ENCODE measurements around the gene BTBD6. TPM values are rescaled to one million over a fixed set of nuclear protein-coding genes. Genes with fewer than 3 reads are reported as not detected.

BTBD6 gene
- polyA plus RNA-seq, 1 experiment = 27.3 TPM

DNA sequence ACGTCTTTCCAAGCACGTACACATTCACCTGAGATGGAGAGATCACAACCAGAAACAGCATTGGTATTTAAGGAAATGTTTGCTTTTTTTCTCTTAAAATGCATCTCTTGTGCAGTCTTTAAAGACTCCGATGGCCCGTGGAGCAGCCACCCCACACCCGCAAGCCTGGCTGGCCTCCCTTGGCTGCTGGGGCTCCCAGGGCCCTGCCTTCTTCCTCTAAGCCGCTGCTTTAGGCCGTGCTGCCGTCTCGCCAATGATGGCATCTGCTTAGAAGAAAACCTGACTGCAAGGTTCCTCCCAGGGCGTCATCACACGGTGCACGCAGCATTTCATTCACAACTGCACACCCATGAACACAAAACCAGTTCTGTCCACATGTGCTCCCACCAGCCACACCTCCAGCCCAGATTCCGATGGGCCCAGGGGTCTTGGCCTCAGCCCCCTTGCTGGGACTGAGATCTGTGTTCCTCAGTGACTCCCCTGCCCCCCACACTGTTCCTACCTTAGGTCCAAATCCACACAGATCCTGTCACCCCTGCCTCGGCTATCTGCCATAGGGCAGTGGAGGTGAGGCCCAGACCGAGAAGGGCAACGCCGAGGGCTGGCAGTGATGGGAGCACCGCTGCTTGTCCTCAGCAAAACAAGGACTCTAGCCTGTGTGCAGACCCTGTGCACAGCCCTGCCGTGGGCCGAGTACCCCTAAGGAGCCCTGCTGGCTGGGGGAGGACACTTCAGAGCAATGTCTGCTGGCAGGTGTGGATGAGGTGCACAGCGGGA lies 4.4 kb downstream of the BTBD6 start:
- CTCF ChIA-PET = interaction anchor here (1.2 kb wide), 1 partner anchor 50 kb away, joined by 3 read pairs; no protein-coding TSS in a partner anchor
- Histone ChIP-seq H3K9me3 (ENCODE audit: control insufficient read depth, insufficient read depth, low read length) (no peaks in the 10 kb centered on the region; the same call in 1 of the 2 replicates), H3K27ac (ENCODE audit: low read depth, low read length) (no peak overlapping the region), H3K27me3 (ENCODE audit: control insufficient read depth, insufficient read depth, low read length) (no peaks in the 10 kb centered on the region), H3K4me3 (ENCODE audit: low read depth, low read length) (no peak overlapping the region)
- POLR2A ChIA-PET = no interaction called here
- TF ChIP-seq, protein P1, sequence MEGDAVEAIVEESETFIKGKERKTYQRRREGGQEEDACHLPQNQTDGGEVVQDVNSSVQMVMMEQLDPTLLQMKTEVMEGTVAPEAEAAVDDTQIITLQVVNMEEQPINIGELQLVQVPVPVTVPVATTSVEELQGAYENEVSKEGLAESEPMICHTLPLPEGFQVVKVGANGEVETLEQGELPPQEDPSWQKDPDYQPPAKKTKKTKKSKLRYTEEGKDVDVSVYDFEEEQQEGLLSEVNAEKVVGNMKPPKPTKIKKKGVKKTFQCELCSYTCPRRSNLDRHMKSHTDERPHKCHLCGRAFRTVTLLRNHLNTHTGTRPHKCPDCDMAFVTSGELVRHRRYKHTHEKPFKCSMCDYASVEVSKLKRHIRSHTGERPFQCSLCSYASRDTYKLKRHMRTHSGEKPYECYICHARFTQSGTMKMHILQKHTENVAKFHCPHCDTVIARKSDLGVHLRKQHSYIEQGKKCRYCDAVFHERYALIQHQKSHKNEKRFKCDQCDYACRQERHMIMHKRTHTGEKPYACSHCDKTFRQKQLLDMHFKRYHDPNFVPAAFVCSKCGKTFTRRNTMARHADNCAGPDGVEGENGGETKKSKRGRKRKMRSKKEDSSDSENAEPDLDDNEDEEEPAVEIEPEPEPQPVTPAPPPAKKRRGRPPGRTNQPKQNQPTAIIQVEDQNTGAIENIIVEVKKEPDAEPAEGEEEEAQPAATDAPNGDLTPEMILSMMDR (IDR thresholded peaks at IDR 0.05; ENCODE audit: low read depth, low read length) = no peak
- no peak for DNase-seq (ENCODE audit: low read depth, low spot score)

DNA sequence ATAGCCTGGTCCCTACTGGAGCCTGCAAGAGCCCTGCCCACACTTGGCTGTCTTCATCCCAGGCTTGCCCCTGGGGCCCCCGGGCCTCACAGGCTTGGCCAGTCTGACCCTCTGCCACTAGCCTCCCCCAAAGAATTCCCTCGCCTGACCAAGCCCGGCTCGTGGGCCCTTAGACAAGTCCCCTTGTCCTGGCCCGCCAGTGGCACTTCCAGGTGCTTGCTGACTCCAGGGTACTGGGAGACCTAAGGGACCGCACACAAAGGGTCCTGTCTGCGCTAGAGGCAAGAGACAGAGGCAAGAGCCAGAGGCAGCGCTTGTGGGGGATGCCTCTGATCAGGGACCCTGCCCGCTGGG lies 5.0 kb downstream of the BTBD6 start:
- Histone ChIP-seq H3K27ac (ENCODE audit: low read depth, low read length) (no peak overlapping the region), H3K4me3 (ENCODE audit: low read depth, low read length) (no peak overlapping the region), H3K9me3 (ENCODE audit: control insufficient read depth, insufficient read depth, low read length) (no peaks in the 10 kb centered on the region; the same call in 1 of the 2 replicates), H3K27me3 (ENCODE audit: control insufficient read depth, insufficient read depth, low read length) (no peaks in the 10 kb centered on the region)
- ChIA-PET CTCF (no interaction called here), POLR2A (no interaction called here)
- TF ChIP-seq, protein P1 (IDR thresholded peaks at IDR 0.05; ENCODE audit: low read depth, low read length) = no peak
- DNase-seq (ENCODE audit: low read depth, low spot score) = no peak

DNA sequence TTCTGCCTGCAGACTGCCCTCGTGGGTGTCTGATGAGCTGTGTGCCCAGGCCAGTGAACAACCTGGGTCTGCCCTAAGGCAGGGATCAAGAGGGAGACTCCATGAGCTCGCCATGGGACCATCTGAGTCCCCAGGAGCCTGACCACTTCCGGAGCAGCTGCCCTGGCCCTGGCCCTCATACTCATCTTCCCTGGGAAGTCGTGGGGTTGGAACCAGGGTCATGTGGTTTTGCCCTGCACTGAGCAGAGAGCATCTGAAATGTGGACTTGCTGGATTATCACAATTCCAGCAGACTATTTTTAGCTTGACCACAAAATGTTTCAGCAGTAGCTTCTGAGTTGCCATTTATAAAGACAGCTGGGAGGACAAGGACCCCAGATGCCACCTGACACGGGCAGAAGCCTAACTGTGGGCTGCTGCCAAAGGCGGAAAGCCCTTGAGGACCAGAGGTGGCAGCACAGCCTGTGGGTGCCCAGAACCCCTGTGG lies 6.7 kb downstream of the BTBD6 start:
- no peaks in the 10 kb centered on the region for H3K9me3 ChIP-seq (ENCODE audit: control insufficient read depth, insufficient read depth, low read length)
- CTCF ChIA-PET = no interaction called here
- H3K4me3 ChIP-seq (ENCODE audit: low read depth, low read length) = no peak overlapping the region
- TF ChIP-seq, protein P1 (IDR thresholded peaks at IDR 0.05; ENCODE audit: low read depth, low read length) = no peak
- no peaks in the 10 kb centered on the region for H3K27me3 ChIP-seq (ENCODE audit: control insufficient read depth, insufficient read depth, low read length)
- peak overlapping the region; percentile 47 for H3K27ac ChIP-seq (ENCODE audit: low read depth, low read length)
- no peak for DNase-seq (ENCODE audit: low read depth, low spot score)
- POLR2A ChIA-PET = interaction anchor here (0.6 to 1.1 kb wide), 2 partner anchors 46 to 189 kb away, joined by 4 to 6 read pairs; partner anchors contain the start of gene BRF1

DNA sequence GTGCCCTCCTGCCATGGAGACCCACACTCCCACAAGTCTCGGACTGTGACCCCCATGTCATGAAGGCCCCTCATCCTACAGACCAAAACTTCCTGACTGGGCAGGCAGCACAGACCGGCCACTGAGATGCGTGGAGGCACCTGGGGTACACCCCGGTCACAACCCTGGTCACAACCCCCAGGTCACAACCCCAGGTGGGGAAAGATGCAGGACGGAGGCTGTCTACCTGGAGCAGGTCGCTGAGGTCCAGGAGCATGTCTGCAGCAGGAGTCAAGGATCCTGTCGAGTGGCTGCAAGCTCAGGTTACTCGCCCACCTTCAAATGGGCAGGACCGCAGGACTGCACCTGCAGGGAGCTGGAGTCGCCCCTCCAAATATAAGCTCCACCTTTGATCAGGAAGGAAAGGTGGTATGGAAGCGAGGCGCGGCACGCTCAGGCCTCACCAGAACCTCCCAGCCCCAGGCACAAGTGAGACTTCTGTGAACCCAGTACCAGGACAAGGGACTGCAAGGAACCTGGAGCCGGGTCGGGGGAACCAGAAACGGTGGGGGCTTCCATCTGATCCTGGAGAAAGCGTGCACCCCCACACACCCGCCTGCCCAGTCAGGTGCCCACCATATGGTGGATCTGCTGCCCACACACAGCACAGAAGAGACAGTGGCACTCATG lies 8.1 kb downstream of the BTBD6 start:
- Histone ChIP-seq H3K9me3 (ENCODE audit: control insufficient read depth, insufficient read depth, low read length) (no peaks in the 10 kb centered on the region), H3K27me3 (ENCODE audit: control insufficient read depth, insufficient read depth, low read length) (no peaks in the 10 kb centered on the region), H3K4me3 (ENCODE audit: low read depth, low read length) (no peak overlapping the region), H3K27ac (ENCODE audit: low read depth, low read length) (no peak overlapping the region)
- DNase-seq (ENCODE audit: low read depth, low spot score) = no peak
- CTCF ChIA-PET = no interaction called here
- POLR2A ChIA-PET = no interaction called here
- TF ChIP-seq, protein P1 (IDR thresholded peaks at IDR 0.05; ENCODE audit: low read depth, low read length) = no peak

DNA sequence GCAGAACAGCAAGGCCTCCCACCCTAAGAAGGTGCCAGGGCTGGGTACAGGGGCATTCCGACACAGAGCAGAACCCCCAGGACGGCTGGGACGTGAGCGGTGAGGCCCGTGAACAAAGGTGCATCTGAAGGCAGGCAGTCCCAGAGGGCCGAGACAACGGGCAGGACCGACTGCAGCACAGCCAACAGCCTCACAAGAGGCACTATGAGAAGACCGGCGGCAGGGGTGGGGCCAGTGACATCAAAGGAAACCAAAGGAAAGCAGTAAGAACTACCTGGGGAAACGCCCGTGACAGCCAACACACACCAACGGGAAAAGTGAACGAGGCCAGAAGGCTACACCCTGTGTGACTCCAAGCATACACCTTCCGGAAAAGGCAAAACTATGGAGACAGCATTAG lies 9.1 kb downstream of the BTBD6 start:
- TF ChIP-seq, protein P1 (IDR thresholded peaks at IDR 0.05; ENCODE audit: low read depth, low read length) = no peak
- ChIA-PET POLR2A (no interaction called here), CTCF (no interaction called here)
- no peak for DNase-seq (ENCODE audit: low read depth, low spot score)
- Histone ChIP-seq H3K9me3 (ENCODE audit: control insufficient read depth, insufficient read depth, low read length) (no peaks in the 10 kb centered on the region; the same call in 1 of the 2 replicates), H3K27ac (ENCODE audit: low read depth, low read length) (no peak overlapping the region), H3K4me3 (ENCODE audit: low read depth, low read length) (no peak overlapping the region), H3K27me3 (ENCODE audit: control insufficient read depth, insufficient read depth, low read length) (no peaks in the 10 kb centered on the region)

Measured in AG04450 (cell line).